OCI-LY3 (cell line): ENCODE data around the gene SIL1.
"Not testable (repeated sequence)": the region's sequence is repeated elsewhere in the genome, so short reads cannot be mapped to it uniquely, and the experiment has no call there.

Source experiments
- H2AFZ ChIP-seq: fragments of 200-600, 300-600 bp; shearing (Covaris generic); 2 replicates; pipeline ENCODE4 v1.6.0; 2014; ENCODE audit warnings: antibody characterized with exemption, low read depth, low read length
- H3K27ac ChIP-seq: fragments of 200-600, 300-600 bp; sonication (generic); 2 replicates; pipeline ENCODE4 v1.5.1; 2014; ENCODE audit warnings: mild to moderate bottlenecking, low read length, moderate library complexity, mixed read lengths
- H3K27me3 ChIP-seq: fragments of 200-600, 300-600 bp; sonication (generic); 2 replicates; pipeline ENCODE4 v1.6.1; 2014; ENCODE audit warnings: low read depth, low read length, mixed read lengths
- H3K36me3 ChIP-seq: fragments of 200-600, 300-600 bp; sonication (generic); replicated peaks from 2 replicates; pipeline ENCODE3; 2014; ENCODE audit warnings: low read depth, low read length, mixed read lengths
- H3K4me1 ChIP-seq: fragments of 300-600, 200-600 bp; sonication (generic); 2 replicates; pipeline ENCODE4 v1.6.1; 2014; ENCODE audit warnings: low read length, mixed read lengths
- H3K4me2 ChIP-seq: fragments of 200-600, 300-600 bp; sonication (generic); 2 replicates; pipeline ENCODE4 v1.6.1; 2014; ENCODE audit warnings: low read length, mixed read lengths
- H3K4me3 ChIP-seq: fragments of 300-600, 200-600 bp; sonication (generic); 2 replicates; pipeline ENCODE4 v1.5.1; 2014; ENCODE audit warnings: antibody characterized with exemption, mild to moderate bottlenecking, low read length, moderate library complexity
- H3K79me2 ChIP-seq: fragments of 300-600, 200-600 bp; shearing (Covaris generic); 2 replicates; pipeline ENCODE4 v1.6.1; 2014; ENCODE audit warnings: mild to moderate bottlenecking, low read length, mixed read lengths
- H3K9ac ChIP-seq: fragments of 300-600, 200-600 bp; shearing (Covaris generic); 2 replicates; pipeline ENCODE4 v1.6.0; 2014; ENCODE audit warnings: mild to moderate bottlenecking, low read length, moderate library complexity
- H3K9me3 ChIP-seq: fragments of 200-600, 300-600 bp; shearing (Covaris generic); 2 replicates; pipeline ENCODE4 v1.6.1; 2014; ENCODE audit warnings: low read length, mixed read lengths; ENCODE audit not compliant: insufficient read depth
- H4K20me1 ChIP-seq: fragments of 200-600, 300-600 bp; sonication (generic); 2 replicates; pipeline ENCODE4 v1.6.1; 2016; ENCODE audit warnings: low read length, mixed read lengths; ENCODE audit not compliant: insufficient read depth
- CTCF ChIP-seq: fragments of 200-600, 300-600 bp; sonication (generic); IDR thresholded peaks from 2 replicates; pipeline ENCODE4 v1.5.1; 2014; ENCODE audit warnings: antibody characterized with exemption, low read length, low read depth
- EZH2phosphoT487 ChIP-seq: fragments of 200-600 bp; shearing (Covaris generic); IDR thresholded peaks from 2 replicates; pipeline ENCODE4 v1.6.1; 2018; ENCODE audit warnings: antibody characterized with exemption, mixed run types, low read depth

The SIL1 gene

GRCh38 chr5:138925090-138925635, 273.0 kb downstream of the SIL1 start:
- H3K36me3 ChIP-seq: no peaks in the 10 kb centered on the region

GRCh38 chr5:138922494-138922893, 275.7 kb downstream of the SIL1 start:
- no peaks in the 10 kb centered on the region for H4K20me1 ChIP-seq
- H3K4me2 ChIP-seq: no peak overlapping the region
- no peak overlapping the region for H3K27ac ChIP-seq
- H3K9ac ChIP-seq: no peak overlapping the region
- H2AFZ ChIP-seq: no peak overlapping the region
- TF ChIP-seq EZH2phosphoT487: no peak
- no peak for TF ChIP-seq CTCF
- no peaks in the 10 kb centered on the region for H3K36me3 ChIP-seq
- no peaks in the 10 kb centered on the region for H3K79me2 ChIP-seq
- H3K9me3 ChIP-seq: no peaks in the 10 kb centered on the region
- H3K4me1 ChIP-seq: no peaks in the 10 kb centered on the region
- no peaks in the 10 kb centered on the region for H3K27me3 ChIP-seq
- no peak overlapping the region for H3K4me3 ChIP-seq

More at GRCh38 chr5:138925090-138925635, 273.0 kb downstream of the SIL1 start:
- Histone ChIP-seq H3K9ac (no peak overlapping the region), H3K27me3 (no peaks in the 10 kb centered on the region), H3K79me2 (no peaks in the 10 kb centered on the region), H3K4me1 (no peaks in the 10 kb centered on the region), H3K9me3 (no peaks in the 10 kb centered on the region), H3K27ac (no peak overlapping the region), H3K4me2 (no peak overlapping the region), H4K20me1 (no peaks in the 10 kb centered on the region), H2AFZ (no peak overlapping the region), H3K4me3 (no peak overlapping the region)
- TF ChIP-seq EZH2phosphoT487: no peak
- TF ChIP-seq CTCF: no peak

- not testable (repeated sequence) for H2AFZ ChIP-seq, H3K4me2 ChIP-seq, H3K9me3 ChIP-seq, H3K4me3 ChIP-seq, H3K27me3 ChIP-seq, H3K4me1 ChIP-seq, H3K27ac ChIP-seq, H3K9ac ChIP-seq, H4K20me1 ChIP-seq, H3K79me2 ChIP-seq, H3K36me3 ChIP-seq
Measured at GRCh38 chr5:138921362-138921761, 276.8 kb downstream of the SIL1 start.

GRCh38 chr5:138920181-138920580, 278.0 kb downstream of the SIL1 start:
- H4K20me1 ChIP-seq: no peaks in the 10 kb centered on the region
- H3K4me3 ChIP-seq: no peak overlapping the region
- H3K27ac ChIP-seq: no peak overlapping the region
- H3K9ac ChIP-seq: no peak overlapping the region
- no peaks in the 10 kb centered on the region for H3K27me3 ChIP-seq
- H3K4me2 ChIP-seq: no peak overlapping the region
- no peak overlapping the region for H2AFZ ChIP-seq
- no peaks in the 10 kb centered on the region for H3K9me3 ChIP-seq
- no peaks in the 10 kb centered on the region for H3K79me2 ChIP-seq
- H3K4me1 ChIP-seq: no peaks in the 10 kb centered on the region
- no peaks in the 10 kb centered on the region for H3K36me3 ChIP-seq
- no peak for TF ChIP-seq CTCF
- no peak for TF ChIP-seq EZH2phosphoT487

- H3K27me3 ChIP-seq: no peaks in the 10 kb centered on the region
- no peak overlapping the region for H3K9ac ChIP-seq
- no peak overlapping the region for H3K4me3 ChIP-seq
- H3K4me2 ChIP-seq: no peak overlapping the region
- H4K20me1 ChIP-seq: no peaks in the 10 kb centered on the region
- H3K27ac ChIP-seq: no peak overlapping the region
- H3K4me1 ChIP-seq: no peaks in the 10 kb centered on the region
- H3K79me2 ChIP-seq: no peaks in the 10 kb centered on the region
- TF ChIP-seq CTCF: no peak
- no peak for TF ChIP-seq EZH2phosphoT487
- no peak overlapping the region for H2AFZ ChIP-seq
- H3K9me3 ChIP-seq: no peaks in the 10 kb centered on the region
- H3K36me3 ChIP-seq: no peaks in the 10 kb centered on the region
Measured at GRCh38 chr5:138918686-138919085, 279.5 kb downstream of the SIL1 start.
